GM06990 (cell line): ENCODE results near the gene PDE1C.

ENCODE experiments used
- DNase-seq: peaks from one replicate; pipeline ENCODE4 v3.0.0-alpha.2; 2011; ENCODE audit not compliant: insufficient read length; ENCODE audit errors: extremely low read depth
- H3K27me3 ChIP-seq: replicated peaks from 2 replicates; pipeline ENCODE4 v1.6.0; 2011; ENCODE audit warnings: low read length; ENCODE audit not compliant: control insufficient read depth, insufficient read depth
- H3K36me3 ChIP-seq: 2 replicates; pipeline ENCODE4 v1.5.1; 2011; ENCODE audit warnings: low read length; ENCODE audit not compliant: control insufficient read depth, insufficient read depth
- H3K4me3 ChIP-seq: replicated peaks from 2 replicates; pipeline ENCODE4 v1.5.1; 2011; ENCODE audit warnings: low read depth, mild to moderate bottlenecking, control low read depth, low read length
- CTCF ChIP-seq: IDR thresholded peaks from 2 replicates; pipeline ENCODE4 v1.5.1; 2011; ENCODE audit warnings: low read length, control low read depth, mild to moderate bottlenecking, inconsistent platforms; ENCODE audit not compliant: insufficient read depth, poor library complexity, severe bottlenecking

PDE1C gene

GRCh38 chr7:32034052-32034451 is 36.2 kb downstream of the PDE1C start:
- DNase-seq = no peak
- TF ChIP-seq CTCF = no peak
- H3K36me3 ChIP-seq = no peaks in the 10 kb centered on the region

GRCh38 chr7:32033006-32033405 is 37.2 kb downstream of the PDE1C start:
- no peak for DNase-seq
- no peak overlapping the region for H3K4me3 ChIP-seq
- H3K27me3 ChIP-seq = peaks cover 2% of the 10 kb centered on the region
- no peaks in the 10 kb centered on the region for H3K36me3 ChIP-seq
- TF ChIP-seq CTCF = no peak

More at GRCh38 chr7:32034052-32034451, 36.2 kb downstream of the PDE1C start:
- Histone ChIP-seq H3K27me3 (peaks cover 2% of the 10 kb centered on the region), H3K4me3 (no peak overlapping the region)

DNA sequence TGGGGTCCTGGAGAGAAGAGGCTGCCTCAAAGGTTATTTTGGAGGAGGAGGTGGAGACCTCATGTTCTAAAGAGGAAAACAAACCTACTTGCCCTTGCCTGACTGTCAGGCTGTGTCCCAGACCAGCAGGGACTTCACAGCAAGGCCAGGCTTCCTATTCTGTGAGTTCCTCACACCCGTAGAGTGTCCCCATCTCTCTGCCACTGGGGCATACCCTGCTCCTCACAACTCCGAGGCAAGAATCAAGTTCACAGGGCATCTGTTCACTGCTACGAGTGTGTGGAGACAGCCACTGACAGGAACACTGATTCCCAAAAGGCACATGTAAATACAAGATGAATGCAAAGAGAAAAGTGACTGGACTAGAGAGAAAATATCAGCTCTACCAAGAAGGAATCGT is 38.0 kb downstream of the PDE1C start:
- no peak for TF ChIP-seq CTCF
- DNase-seq = no peak
- Histone ChIP-seq H3K4me3 (no peak overlapping the region), H3K27me3 (peaks cover 2% of the 10 kb centered on the region), H3K36me3 (no peaks in the 10 kb centered on the region)

- no peak overlapping the region for H3K4me3 ChIP-seq
- peaks cover 2% of the 10 kb centered on the region for H3K27me3 ChIP-seq
- no peaks in the 10 kb centered on the region for H3K36me3 ChIP-seq
- TF ChIP-seq CTCF = no peak
- DNase-seq = no peak
These were observed 39.1 kb downstream of the PDE1C start for GRCh38 chr7:32030904-32031692.

DNA sequence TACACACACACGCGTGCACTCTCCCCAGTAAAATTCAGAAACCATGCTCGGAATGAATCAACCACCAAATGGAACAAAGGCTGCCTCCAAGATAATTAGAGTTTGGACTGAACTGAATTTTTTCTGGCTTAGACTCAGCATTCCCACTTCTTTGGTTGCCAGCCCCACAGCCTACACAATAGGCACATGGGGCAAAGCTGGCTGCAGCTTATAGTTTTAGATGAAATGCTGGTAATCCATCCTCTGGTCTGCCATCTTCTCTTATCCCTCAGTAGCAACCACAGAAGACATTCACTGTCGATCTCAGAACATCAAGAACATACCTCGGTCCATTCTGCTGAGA is 44.2 kb downstream of the PDE1C start:
- no peaks in the 10 kb centered on the region for H3K36me3 ChIP-seq
- DNase-seq = no peak
- H3K4me3 ChIP-seq = no peak overlapping the region
- H3K27me3 ChIP-seq = no peaks in the 10 kb centered on the region; the same call in 1 of the 2 replicates
- TF ChIP-seq CTCF = no peak

DNA sequence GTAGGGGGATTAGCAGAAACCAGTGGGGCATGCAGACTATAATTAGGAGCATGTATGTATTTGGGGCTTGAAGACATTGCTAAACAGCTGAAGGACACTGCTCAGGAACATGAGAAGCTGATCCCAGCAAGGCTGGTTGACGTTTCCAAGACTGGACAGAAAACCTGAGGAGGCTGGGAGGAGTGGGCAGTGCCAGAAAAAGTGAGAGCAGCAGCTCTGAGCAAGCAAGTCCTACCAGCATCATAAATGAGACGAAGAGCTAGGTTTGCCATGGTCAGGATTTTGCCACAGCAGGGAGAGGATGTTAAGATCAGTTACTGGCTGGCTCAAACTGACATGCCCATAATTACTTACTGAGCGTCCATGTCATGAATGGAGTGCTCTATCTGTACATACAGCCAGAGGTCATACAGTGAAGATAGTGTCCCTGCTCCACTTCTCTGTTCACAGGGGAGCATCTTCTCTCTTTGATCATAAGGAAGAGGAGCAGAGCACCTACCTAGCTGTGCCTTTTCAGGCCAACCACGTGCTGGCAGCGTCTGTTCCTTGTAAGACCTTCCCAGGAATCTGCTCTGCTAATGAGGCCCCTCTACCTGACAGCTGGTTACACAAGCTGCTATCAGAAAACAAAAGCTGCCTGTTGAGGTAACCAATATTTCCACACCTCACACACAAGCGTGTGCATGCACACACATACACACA is 44.7 kb downstream of the PDE1C start:
- no peak for DNase-seq
- H3K27me3 ChIP-seq = no peaks in the 10 kb centered on the region; the same call in 1 of the 2 replicates
- TF ChIP-seq CTCF = no peak
- H3K36me3 ChIP-seq = no peaks in the 10 kb centered on the region
- no peak overlapping the region for H3K4me3 ChIP-seq
